AG08396 (cell line): ENCODE data around the gene BMP6.

Experiments used
- DNase-seq: peaks from one replicate; pipeline ENCODE4 v3.0.0; 2012; ENCODE audit warnings: low spot score, mixed read lengths

BMP6 gene

GRCh38 chr6:7832904-7833750, 107.2 kb downstream of the BMP6 start:
- DNase-seq = no peak

GRCh38 chr6:7833751-7834070, 107.8 kb downstream of the BMP6 start:
- no peak for DNase-seq

GRCh38 chr6:7836371-7837026, 110.6 kb downstream of the BMP6 start:
- no peak for DNase-seq

GRCh38 chr6:7841781-7842468, 116.0 kb downstream of the BMP6 start:
- no peak for DNase-seq

- no peak for DNase-seq
Observed at GRCh38 chr6:7846966-7847818, 121.3 kb downstream of the BMP6 start.

- DNase-seq = no peak
Observed at GRCh38 chr6:7848229-7848628, 122.3 kb downstream of the BMP6 start.

GRCh38 chr6:7851780-7852179, 125.9 kb downstream of the BMP6 start:
- DNase-seq = no peak

- DNase-seq = no peak
Observed at GRCh38 chr6:7859591-7859990, 133.7 kb downstream of the BMP6 start.

- no peak for DNase-seq
Observed at GRCh38 chr6:7865781-7866180, 139.9 kb downstream of the BMP6 start.

GRCh38 chr6:7866526-7866925, 140.6 kb downstream of the BMP6 start:
- no peak for DNase-seq

GRCh38 chr6:7868926-7869325, 143.0 kb downstream of the BMP6 start:
- DNase-seq = no peak

- no peak for DNase-seq
Observed at GRCh38 chr6:7878401-7878964, 152.6 kb downstream of the BMP6 start.

- DNase-seq = no peak
Observed at GRCh38 chr6:7879043-7879442, 153.1 kb downstream of the BMP6 start.

- DNase-seq = no peak
Observed at GRCh38 chr6:7879579-7879978, 153.7 kb downstream of the BMP6 start.

- no peak for DNase-seq
Observed at GRCh38 chr6:7879980-7880717, 154.2 kb downstream of the BMP6 start.

- no peak for DNase-seq
Observed at GRCh38 chr6:7880718-7881107, 154.8 kb downstream of the BMP6 start.

GRCh38 chr6:7881765-7882500, 156.0 kb downstream of the BMP6 start:
- no peak for DNase-seq

- no peak for DNase-seq
Observed at GRCh38 chr6:7882505-7883257, 156.8 kb downstream of the BMP6 start.

GRCh38 chr6:7883381-7883780, 157.5 kb downstream of the BMP6 start:
- no peak for DNase-seq

GRCh38 chr6:7886132-7886531, 160.2 kb downstream of the BMP6 start:
- DNase-seq = no peak
